ENCODE measurements around the gene VTCN1. TPM values are rescaled to one million over a fixed set of nuclear protein-coding genes. Genes with fewer than 3 reads are reported as not detected.
"Not testable (repeated sequence)": the region's sequence is repeated elsewhere in the genome, so short reads cannot be mapped to it uniquely, and the experiment has no call there.

Gene VTCN1
- total and polyA plus RNA-seq, 2 of the 8 experiments (the other 6 are each of a cell fraction or from before 2014, with no cell fraction given): 0.32 TPM; not detected in 1

GRCh38 chr1:117151305-117151704 lies 59.4 kb downstream of the VTCN1 start:
- H4K8ac ChIP-seq (ENCODE audit: extremely low read depth, insufficient read depth, low read length); H2BK5ac ChIP-seq (ENCODE audit: low read depth, low read length); H4K5ac ChIP-seq (ENCODE audit: insufficient read length, low read depth, low read length); H4K91ac ChIP-seq (replicated peaks; ENCODE audit: insufficient read length, low read length); H3K79me2 ChIP-seq (ENCODE audit: control insufficient read depth in 1 of 2, insufficient read depth in 2 of 2, low read length in 2 of 2); DNase-seq (ENCODE audit: low read depth in 1 of 2, low spot score in 2 of 2); H3K4me2 ChIP-seq (ENCODE audit: insufficient read depth in 1 of 2, low read depth in 2 of 2, low read length in 2 of 2); H3K9ac ChIP-seq (replicated peaks in 1 of 4; ENCODE audit: extremely low read depth in 1 of 4, low read depth in 3 of 4, low read length in 3 of 4); H2BK20ac ChIP-seq (ENCODE audit: low read length); H3K4me1 ChIP-seq (replicated peaks in 1 of 4; ENCODE audit: control insufficient read depth in 3 of 4, insufficient read depth in 4 of 4, low read length in 3 of 4); H2AK5ac ChIP-seq (ENCODE audit: low read depth, low read length); H3K4me3 ChIP-seq (ENCODE audit: extremely low read depth in 1 of 4, insufficient read depth in 2 of 4, low read depth in 3 of 4, low read length in 4 of 4); H3K27ac ChIP-seq (ENCODE audit: low read depth, low read length); POLR2A ChIA-PET (ENCODE audit: partially characterized antibody); H3K18ac ChIP-seq (ENCODE audit: extremely low read depth, low read length); H3K79me1 ChIP-seq (ENCODE audit: low read depth, low read length); H3K27me3 ChIP-seq (replicated peaks in 1 of 4; ENCODE audit: control insufficient read depth in 3 of 4, extremely low read depth in 1 of 4, insufficient read depth in 3 of 4, low read length in 3 of 4); FAIRE-seq; H3K23ac ChIP-seq (ENCODE audit: insufficient read length); H2BK12ac ChIP-seq (ENCODE audit: low read depth, low read length); H3K14ac ChIP-seq (ENCODE audit: insufficient read length); H3K36me3 ChIP-seq (ENCODE audit: control insufficient read depth in 2 of 4, insufficient read depth in 4 of 4, low read length in 3 of 4); H2BK120ac ChIP-seq (replicated peaks; ENCODE audit: low read depth, low read length); H2AFZ ChIP-seq (ENCODE audit: low read length); H3K9me3 ChIP-seq (ENCODE audit: insufficient read depth in 2 of 2, low read depth in 1 of 2, low read length in 1 of 2); H4K20me1 ChIP-seq (replicated peaks in 1 of 2; ENCODE audit: control insufficient read depth in 1 of 2, insufficient read depth in 2 of 2, low read length in 2 of 2); H3K4ac ChIP-seq (replicated peaks; ENCODE audit: insufficient read length, low read depth, low read length); H2BK15ac ChIP-seq (ENCODE audit: low read length); H3K56ac ChIP-seq (replicated peaks; ENCODE audit: insufficient read length, low read depth, low read length); H3K23me2 ChIP-seq (ENCODE audit: low read depth, low read length): not testable (repeated sequence)
- CTCF ChIA-PET (ENCODE audit: partially characterized antibody): interaction anchor here (0.7 to 2.5 kb wide), 3 partner anchors 10 to 1460 kb away, joined by 3 to 8 read pairs (median 3); no protein-coding TSS in a partner anchor
- WGBS, 2 experiments (ENCODE audit: extremely low coverage in 1 of 2, insufficient coverage in 1 of 2, insufficient read length in 1 of 2, insufficient replicate concordance in 2 of 2, low coverage in 1 of 2, low lambda C conversion rate in 2 of 2, missing lambda C conversion rate in 1 of 2): 87% methylated on average over 5 of the region's 5 CpGs; no CpG with 5 or more reads in 1 of the 2 experiments

Data from H1 (cell line).